GM18517 (cell line): ENCODE results near the gene OR7E24.
"Not testable (repeated sequence)": the region's sequence is repeated elsewhere in the genome, so short reads cannot be mapped to it uniquely, and the experiment has no call there.

Experiments used
- ATAC-seq: cut with Tn5 transposase; IDR thresholded peaks from one replicate; pipeline ENCODE4 v1.9.1; 2021; ENCODE audit warnings: mild to moderate bottlenecking, moderate library complexity; ENCODE audit not compliant: unreplicated experiment

Gene OR7E24

DNA sequence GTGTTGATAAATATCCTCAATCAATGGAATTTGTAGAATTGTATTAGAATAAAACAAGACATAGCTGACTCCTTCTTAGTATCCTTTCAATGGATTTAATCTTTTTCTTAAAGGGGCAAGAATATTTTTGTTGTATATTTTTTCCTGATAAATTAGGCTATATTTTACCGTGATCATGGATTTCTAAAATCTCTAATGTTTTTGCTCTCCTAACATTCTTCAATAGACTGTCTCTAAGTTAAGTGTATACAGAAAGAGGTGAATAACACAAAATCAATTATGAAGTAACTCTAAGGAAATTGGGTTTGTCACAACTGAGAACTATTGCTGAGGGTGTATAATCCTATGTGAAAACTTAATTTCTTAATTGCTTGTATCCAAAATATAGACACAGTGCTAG lies at the start of gene OR7E24:
Gene OR7E24, plus strand, starts transcription at position 301 of the 400 bp plus-strand sequence. CDS start 114 bp downstream, outside the sequence.
- ATAC-seq = no peak

DNA sequence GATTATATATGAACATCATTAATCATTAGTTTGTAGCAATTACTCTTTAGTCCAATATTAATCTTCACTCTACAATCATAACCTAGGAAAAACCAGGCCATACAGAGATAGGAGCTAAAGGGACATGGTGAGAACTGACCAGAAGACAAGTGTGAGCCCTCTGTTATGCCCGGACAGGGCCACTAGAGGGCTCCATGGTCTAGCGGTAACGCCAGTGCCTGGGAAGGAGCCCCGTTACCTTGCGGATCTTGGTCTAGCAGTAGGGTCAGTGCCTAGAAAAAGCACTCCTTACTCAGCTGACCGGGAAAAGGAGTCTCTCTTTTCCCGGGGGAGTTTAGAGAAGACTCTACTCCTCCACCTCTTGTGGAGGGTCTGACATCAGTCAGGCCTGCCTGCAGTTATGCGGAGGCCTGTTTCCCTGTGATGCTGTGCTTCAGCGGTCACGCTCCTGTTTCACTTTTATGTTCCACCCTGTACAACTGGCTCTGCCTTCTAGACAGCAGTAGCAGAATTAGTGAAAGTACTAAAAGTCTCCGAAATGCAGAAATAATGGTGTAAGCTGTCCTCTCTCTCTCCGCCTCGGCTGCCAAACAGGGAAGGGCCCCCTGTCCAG lies 45.1 kb upstream of the OR7E24 start:
- no peak for ATAC-seq

- no peak for ATAC-seq
Measured at GRCh38 chr19:9219489-9219888, 31.2 kb upstream of the OR7E24 start, which contains the start of gene OR7D4. Gene OR7D4, minus strand, starts transcription at chr19:9219589. Its CDS starts 4,752 bp downstream, at chr19:9214837.

GRCh38 chr19:9251236-9251635 lies 506 bp downstream of the OR7E24 start:
- ATAC-seq = no peak

DNA sequence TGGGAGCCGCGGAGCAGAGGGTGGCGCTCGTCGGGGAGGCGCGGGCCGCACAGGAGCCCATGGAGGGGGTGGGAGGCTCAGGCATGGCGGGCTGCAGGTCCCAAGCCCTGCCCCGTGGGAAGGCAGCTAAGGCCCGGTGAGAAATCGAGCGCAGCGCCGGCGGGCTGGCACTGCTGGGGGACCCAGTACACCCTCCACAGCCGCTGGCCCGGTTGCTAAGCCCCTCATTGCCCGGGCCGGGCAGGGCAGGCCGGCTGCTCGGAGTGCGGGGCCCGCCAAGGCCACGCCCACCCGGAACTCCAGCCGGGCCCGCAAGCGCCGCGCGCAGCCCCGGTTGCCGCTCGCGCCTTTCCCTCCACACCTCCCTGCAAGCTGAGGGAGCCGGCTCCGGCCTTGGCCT lies 32.8 kb downstream of the OR7E24 start:
- ATAC-seq = not testable (repeated sequence)

GRCh38 chr19:9289231-9289884 lies 38.6 kb downstream of the OR7E24 start:
- ATAC-seq = no peak

DNA sequence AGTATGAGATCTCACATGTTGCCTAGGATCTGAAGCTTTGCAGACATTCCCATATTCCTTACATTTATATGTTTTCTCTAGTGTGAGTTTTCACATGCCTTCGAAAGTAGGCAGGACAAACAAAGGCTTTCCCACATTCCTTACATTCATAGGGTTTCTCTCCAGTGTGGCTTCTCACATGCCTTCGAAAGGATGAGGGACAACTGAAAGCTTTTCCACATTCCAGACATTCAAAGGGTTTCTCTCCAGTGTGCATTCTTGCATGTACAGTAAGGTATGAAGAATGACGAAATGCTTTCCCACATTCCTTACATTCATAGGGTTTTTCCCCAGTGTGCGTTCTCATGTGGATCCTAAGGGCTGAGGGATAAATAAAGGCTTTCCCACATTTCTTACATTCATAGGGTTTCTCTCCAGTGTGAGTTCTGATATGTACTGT lies 44.7 kb downstream of the OR7E24 start:
- ATAC-seq = no peak

DNA sequence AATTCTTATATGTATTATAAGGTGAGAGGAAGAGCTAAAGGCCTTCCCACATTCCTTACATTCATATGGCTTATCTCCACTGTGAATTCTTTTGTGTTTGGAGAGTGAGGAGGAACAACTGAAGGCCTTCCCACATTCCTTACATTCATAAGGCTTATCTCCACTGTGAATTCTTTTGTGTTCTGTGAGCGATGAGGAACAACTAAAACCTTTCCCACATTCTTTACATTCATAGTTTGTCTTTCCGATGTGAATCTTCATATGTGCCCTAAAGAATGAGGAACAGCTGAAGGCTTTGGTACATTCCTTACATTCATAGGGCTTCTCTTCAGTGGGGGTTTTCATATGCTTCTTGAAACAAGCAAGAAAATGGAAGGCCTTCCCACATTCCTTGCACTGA lies 45.6 kb downstream of the OR7E24 start:
- ATAC-seq = no peak
